ENCODE results near the gene DDX41.

DNA sequence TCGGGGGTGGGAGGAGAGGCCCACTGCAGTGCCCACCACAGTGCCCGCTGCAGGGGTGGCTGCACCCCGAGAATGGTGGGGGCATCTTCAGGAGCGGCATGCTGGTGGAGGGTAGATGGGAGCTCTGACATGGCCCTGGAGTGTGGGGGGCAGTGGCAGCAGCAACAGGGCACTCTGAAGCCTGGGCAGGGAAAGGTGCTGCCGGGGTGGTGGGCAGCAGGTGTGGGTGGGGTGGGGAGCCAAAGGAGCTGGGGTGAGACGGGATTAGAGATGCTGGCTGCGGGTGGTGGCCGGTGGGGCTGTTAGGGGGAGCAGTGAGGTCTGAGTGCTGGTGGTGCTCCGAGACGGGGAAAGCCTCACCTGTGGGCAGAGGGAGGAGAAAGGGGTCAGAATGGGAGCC is 19.6 kb upstream of the DDX41 start:
- TF ChIP-seq, protein P1, sequence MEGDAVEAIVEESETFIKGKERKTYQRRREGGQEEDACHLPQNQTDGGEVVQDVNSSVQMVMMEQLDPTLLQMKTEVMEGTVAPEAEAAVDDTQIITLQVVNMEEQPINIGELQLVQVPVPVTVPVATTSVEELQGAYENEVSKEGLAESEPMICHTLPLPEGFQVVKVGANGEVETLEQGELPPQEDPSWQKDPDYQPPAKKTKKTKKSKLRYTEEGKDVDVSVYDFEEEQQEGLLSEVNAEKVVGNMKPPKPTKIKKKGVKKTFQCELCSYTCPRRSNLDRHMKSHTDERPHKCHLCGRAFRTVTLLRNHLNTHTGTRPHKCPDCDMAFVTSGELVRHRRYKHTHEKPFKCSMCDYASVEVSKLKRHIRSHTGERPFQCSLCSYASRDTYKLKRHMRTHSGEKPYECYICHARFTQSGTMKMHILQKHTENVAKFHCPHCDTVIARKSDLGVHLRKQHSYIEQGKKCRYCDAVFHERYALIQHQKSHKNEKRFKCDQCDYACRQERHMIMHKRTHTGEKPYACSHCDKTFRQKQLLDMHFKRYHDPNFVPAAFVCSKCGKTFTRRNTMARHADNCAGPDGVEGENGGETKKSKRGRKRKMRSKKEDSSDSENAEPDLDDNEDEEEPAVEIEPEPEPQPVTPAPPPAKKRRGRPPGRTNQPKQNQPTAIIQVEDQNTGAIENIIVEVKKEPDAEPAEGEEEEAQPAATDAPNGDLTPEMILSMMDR (IDR thresholded peaks at IDR 0.05), result no peak
- TF ChIP-seq POLR2A (IDR thresholded peaks at IDR 0.05) (no peak), EP300 (IDR thresholded peaks at IDR 0.05) (no peak)

All from ovary (tissue), 3 donors.